Measurements from ENCODE around the gene TTC34.

TTC34 gene

DNA sequence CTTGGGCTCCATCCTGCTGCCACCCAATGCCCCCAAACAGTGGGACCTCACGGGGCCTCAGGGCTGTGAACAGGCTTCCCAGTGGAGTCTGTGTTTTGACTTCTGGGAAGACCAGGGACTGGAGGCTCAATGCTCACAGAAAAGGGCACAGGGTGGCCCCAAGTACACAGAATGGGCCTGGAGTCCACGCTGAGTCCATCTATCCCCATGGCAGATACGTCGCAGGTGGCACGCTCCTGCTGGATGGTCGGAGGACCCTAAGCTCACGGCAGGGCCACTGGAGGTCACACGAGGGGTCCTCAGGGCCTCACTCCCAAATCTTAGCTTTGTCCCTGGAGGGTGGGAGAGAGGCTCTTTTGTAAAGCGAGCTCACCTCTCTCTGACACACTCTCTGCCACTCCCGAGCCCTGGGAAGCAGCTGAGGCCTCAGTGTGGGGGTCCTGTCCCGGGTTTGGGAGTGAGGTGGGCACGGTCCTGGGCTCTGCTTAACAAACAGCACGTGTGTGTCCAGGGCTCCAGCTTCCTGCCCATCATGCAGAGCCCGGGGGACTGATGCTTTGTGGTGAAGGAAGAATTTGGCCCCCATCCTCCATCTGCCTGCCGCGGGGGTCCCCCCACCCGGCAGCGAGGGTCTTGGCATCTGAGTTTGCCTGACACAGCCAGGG lies 27.2 kb upstream of the TTC34 start:
- TF ChIP-seq, protein P1, sequence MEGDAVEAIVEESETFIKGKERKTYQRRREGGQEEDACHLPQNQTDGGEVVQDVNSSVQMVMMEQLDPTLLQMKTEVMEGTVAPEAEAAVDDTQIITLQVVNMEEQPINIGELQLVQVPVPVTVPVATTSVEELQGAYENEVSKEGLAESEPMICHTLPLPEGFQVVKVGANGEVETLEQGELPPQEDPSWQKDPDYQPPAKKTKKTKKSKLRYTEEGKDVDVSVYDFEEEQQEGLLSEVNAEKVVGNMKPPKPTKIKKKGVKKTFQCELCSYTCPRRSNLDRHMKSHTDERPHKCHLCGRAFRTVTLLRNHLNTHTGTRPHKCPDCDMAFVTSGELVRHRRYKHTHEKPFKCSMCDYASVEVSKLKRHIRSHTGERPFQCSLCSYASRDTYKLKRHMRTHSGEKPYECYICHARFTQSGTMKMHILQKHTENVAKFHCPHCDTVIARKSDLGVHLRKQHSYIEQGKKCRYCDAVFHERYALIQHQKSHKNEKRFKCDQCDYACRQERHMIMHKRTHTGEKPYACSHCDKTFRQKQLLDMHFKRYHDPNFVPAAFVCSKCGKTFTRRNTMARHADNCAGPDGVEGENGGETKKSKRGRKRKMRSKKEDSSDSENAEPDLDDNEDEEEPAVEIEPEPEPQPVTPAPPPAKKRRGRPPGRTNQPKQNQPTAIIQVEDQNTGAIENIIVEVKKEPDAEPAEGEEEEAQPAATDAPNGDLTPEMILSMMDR (conservative IDR thresholded peaks at IDR 0.05; ENCODE audit: control insufficient read depth, insufficient read depth, low read depth, low read length): no peak

DNA sequence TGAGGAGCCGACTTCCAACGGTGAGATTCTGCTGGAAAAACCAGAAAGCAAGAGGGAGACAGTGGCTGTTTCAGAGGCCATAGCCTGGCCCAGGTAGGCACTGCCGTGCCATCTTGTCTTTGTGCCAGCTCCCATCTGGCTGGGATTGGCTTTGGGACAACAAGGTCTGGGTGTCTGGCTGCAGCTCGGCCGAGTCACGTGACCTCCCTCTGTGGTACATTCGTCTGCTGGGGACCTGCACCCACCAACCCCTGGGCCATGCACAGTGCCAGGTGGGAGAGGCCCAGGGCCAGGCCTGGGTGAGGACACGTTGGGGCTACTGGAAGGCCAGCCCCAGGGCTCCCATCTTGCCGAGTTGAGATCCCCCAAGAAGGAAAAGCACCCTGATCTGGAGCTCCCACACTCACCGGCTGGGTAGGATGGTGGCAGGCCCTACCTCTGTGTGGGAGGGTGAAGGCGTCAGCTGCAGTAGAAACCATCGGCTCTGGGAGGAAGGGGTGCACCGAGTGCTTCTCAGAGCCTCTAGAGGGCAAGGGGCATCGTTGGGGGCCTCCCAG lies 25.3 kb upstream of the TTC34 start:
- DNase-seq (ENCODE audit: low read depth): no peak
- TF ChIP-seq, protein P1 (conservative IDR thresholded peaks at IDR 0.05; ENCODE audit: control insufficient read depth, insufficient read depth, low read depth, low read length): no peak
- H3K4me3 ChIP-seq (ENCODE audit: control insufficient read depth, low read depth, low read length): no peak overlapping the region

More for the DNA sequence above, 27.2 kb upstream of the TTC34 start:
- H3K4me3 ChIP-seq (ENCODE audit: control insufficient read depth, low read depth, low read length): no peak overlapping the region
- DNase-seq (ENCODE audit: low read depth): no peak

DNA sequence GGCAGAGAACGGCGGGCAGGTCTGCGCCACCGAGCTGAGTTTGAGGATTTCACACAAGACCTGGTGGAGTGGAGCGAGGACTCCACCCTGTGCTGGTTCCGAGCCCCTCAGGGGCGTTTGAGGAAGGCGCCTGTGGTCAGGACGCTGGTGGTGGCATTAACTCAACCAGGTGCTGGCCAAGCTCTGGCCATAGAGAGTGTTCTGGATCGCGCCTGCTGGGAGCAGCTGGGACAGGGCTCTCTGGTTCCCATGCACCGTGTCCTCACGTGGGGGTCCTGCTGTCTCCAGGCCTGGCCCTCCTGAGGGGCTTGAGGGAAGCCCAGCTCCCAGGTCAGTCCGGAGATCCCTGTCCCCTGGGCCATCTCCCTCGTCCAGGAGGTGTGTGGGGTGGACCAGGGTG lies 24.8 kb upstream of the TTC34 start:
- no peak for DNase-seq (ENCODE audit: low read depth)
- TF ChIP-seq, protein P1 (conservative IDR thresholded peaks at IDR 0.05; ENCODE audit: control insufficient read depth, insufficient read depth, low read depth, low read length): no peak
- no peak overlapping the region for H3K4me3 ChIP-seq (ENCODE audit: control insufficient read depth, low read depth, low read length)

DNA sequence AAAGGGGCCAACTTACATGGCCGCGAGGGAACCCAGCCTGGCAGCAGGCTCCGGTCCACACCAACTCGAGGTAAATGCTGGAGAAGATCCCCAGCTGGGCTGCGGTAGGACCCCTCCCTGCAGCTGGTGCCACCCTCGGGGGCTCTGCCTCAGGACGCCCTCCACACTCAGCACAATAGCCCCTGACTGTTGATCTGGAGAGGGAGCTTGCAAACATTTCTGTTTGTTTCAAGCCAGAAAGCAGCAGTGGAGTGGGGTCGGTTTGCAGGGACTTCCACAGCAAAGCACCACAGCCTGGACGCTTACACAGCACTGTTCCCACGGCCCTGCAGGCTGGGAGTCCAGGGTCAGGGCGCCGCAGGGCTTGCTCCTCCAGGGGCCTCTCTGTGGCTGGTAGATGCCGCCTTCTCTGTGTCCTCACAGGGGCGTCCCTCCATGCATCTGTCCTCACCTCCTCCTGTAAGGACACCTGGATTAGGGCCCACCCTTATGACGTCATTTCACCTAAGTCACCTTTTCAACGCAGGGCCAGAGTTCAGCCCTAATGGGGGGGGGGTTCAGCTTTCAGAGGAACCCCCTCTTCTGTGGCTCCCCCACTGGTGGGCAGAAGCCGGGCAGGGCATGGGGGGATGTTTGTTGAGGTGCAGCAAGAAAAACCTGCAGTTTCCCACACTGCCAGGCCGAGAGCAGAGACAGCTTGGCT lies 24.1 kb upstream of the TTC34 start:
- DNase-seq (ENCODE audit: low read depth): no peak
- TF ChIP-seq, protein P1 (conservative IDR thresholded peaks at IDR 0.05; ENCODE audit: control insufficient read depth, insufficient read depth, low read depth, low read length): no peak

DNA sequence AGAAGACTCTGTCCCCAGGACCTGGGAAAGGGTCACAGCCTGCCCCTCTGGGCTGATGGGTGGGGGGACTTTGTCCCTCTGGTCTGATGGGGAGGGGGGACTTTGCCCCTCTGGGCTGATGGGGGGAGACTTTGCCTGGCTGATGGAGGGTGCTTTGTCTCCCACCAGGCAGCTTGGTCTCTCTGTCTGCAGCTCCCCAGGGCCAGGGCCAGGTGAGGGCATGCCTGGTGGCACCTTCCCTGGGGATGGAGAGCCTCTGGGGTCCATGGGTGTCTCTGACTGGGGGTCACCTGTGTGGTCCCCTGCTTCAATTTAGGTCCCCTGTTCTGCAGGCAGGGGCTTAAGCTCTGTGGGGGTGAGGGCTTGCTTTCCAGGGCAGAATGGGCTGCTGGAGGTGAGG lies 23.5 kb upstream of the TTC34 start:
- DNase-seq (ENCODE audit: low read depth): no peak
- TF ChIP-seq, protein P1 (conservative IDR thresholded peaks at IDR 0.05; ENCODE audit: control insufficient read depth, insufficient read depth, low read depth, low read length): no peak
- H3K4me3 ChIP-seq (ENCODE audit: control insufficient read depth, low read depth, low read length): no peak overlapping the region

More for the DNA sequence above, 24.1 kb upstream of the TTC34 start:
- H3K4me3 ChIP-seq (ENCODE audit: control insufficient read depth, low read depth, low read length): no peak overlapping the region

DNA sequence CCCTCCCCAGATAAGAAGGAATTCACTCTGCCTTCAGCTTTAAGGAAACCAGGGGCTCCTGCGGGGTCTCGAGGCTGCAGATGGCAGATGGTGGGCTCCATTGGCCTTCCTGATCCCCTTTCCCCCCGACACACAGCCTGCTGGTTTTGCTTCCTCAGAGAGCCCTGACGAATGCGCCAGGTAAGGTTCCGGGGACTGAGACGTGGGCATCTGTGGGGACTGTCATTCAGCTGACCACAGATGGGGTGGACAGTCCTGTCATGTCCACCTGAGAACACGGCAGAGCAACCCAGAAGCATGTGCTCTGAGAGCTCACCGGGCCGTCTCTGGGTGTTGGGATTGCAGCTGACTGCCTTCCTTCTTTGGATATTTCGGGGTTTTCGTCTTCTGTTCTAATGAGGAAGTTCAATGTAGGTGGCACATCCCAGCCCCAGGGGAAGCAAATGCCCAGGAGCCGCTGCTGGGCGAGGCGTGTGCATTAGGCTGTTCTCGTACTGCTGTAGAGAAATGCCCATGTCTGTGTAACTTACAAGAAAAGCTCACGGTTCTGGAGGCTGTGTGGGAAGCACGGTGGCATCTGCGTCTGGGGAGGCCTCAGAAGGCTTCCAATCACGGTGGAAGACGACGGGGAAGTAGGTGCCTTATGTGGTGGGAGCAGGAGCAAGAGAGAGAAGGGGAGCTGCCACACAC lies 22.6 kb upstream of the TTC34 start:
- TF ChIP-seq, protein P1 (conservative IDR thresholded peaks at IDR 0.05; ENCODE audit: control insufficient read depth, insufficient read depth, low read depth, low read length): no peak
- DNase-seq (ENCODE audit: low read depth): no peak
- H3K4me3 ChIP-seq (ENCODE audit: control insufficient read depth, low read depth, low read length): no peak overlapping the region

All from fibroblast of mammary gland (primary cell).